Renal cortical epithelial cell (primary cell): ENCODE data around the gene FOXL3. TPM values are rescaled to one million over a fixed set of nuclear protein-coding genes. Genes with fewer than 3 reads are reported as not detected.

ENCODE experiments used
- DNase-seq: peaks from one replicate; pipeline ENCODE4 v3.0.0-alpha.2; 2011; ENCODE audit warnings: low read depth
- total RNA-seq: library from RNA; depleted of rRNA; stranded (reverse); fragments of >200 nt; gene quantifications from 2 replicates; pipeline ENCODE4 v1.2.3, GENCODE V29; 2014

The FOXL3 gene
- total RNA-seq, 1 donor from 2014 or later = not detected

DNA sequence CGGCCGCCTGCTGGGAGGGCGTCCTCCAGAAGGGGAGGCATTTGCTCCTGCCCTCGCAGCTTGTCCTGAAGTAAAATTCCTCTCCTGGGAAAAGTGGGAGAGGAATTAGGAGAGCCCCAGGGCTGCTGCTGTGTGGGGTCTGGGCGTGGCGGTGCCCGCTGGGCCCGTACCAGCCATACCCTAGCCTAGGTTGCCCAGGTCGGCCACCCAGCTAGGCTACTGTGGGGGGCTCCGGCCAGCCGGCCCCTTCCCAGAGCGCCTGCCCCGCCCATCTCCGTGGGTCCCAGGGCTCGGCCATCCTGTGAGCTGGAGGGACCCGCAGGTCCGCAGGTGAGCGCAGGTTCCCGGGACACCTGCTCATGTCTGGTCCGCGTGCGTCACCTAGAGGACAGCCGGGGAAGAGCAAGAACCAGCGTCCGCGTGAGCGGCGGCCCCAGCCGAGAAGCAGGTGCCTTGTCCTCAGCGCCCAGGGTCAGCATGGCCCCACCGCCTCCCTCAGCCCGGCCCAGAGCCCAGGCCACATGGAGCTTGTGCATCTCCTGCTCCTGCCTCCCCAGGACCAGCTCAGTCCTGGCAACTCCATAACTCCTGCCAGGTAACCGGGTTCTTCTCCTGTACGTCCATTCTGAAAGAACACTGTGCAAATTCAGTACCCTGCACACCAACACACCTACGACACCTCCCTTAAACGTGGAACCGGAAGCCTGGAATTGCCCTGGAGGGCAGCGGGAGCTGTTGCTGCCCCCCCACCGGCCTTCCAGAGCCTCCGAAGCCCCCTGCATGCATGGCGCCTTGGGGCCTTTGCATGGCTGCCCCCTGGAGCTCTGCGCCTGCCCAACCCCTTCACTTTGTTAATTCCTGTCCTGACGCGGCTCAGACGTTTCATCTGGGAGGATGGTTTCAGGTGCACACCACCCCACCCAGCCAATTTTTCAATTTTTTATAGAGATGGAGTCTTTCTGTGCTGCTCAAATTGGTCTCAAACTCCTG lies 22.8 kb upstream of the FOXL3 start:
- DNase-seq = no peak

DNA sequence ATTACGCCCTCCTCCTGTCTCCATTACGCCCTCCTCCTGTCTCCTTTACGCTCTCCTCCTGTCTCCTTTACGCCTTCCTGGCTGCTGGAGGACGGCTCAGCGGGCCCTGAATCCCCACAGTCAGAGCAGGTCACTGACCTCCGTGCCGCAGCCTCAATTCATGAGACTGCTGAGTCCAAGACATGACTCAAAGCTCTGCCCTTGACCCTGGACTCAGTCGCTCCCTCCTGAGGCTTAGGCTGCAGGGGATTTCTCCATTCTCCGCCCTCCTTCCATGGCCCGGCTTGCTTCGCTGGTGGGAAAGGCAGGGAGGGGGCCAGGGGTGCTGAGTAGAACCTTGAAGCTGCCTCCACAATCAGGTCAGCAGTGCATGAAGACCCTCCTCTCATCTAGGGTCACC lies 21.0 kb upstream of the FOXL3 start:
- DNase-seq = no peak

DNA sequence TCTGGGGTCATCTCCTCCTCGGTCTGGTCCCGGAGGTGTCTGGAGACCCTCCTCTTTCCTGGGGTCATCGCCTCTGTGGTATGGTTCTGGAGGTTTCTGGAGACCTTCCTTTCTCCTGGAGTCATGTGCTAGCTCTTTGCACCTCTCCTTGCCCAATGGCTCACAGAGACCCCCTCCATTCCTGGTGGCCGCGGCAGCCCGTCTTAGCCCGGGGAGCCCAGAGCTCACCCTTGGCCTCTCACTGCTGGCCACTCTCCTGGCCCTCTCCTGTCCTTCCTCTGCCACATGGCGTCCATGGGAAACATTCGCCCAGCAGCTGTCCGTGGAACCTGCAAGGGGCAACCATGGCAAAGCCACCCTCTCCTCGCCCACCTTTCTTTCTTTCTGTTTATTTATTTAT lies 20.2 kb upstream of the FOXL3 start:
- DNase-seq = no peak

DNA sequence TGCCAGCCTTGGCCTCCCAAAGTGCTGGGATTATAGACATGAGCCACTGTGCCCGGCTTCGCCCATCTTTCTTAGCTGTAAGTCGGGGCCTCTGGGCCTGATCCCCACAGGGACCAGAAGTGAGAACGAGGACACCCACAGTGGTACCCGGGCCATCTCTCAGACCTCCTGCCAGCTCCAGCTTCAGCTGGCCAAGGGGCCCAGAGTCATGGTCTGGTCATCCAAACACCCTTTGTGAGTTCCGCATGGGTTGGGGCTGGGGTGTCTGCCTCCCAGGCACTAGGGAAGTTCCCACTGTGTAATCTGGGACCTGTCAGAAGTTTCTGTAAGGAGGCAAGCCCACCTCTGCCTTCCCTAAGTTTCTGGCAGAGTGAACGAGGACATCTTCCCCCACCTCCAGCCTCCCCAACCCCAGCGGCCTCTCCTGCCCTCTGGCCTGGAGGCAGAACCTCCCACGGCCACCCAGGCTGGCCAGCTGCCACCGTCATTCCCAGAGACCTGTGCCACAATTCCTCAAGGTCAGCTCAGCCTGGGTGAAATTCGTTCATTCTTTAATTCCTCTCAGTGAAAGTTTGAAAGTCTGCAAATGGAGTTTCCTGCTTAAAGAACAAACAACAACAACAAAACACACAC lies 19.5 kb upstream of the FOXL3 start:
- DNase-seq = no peak

DNA sequence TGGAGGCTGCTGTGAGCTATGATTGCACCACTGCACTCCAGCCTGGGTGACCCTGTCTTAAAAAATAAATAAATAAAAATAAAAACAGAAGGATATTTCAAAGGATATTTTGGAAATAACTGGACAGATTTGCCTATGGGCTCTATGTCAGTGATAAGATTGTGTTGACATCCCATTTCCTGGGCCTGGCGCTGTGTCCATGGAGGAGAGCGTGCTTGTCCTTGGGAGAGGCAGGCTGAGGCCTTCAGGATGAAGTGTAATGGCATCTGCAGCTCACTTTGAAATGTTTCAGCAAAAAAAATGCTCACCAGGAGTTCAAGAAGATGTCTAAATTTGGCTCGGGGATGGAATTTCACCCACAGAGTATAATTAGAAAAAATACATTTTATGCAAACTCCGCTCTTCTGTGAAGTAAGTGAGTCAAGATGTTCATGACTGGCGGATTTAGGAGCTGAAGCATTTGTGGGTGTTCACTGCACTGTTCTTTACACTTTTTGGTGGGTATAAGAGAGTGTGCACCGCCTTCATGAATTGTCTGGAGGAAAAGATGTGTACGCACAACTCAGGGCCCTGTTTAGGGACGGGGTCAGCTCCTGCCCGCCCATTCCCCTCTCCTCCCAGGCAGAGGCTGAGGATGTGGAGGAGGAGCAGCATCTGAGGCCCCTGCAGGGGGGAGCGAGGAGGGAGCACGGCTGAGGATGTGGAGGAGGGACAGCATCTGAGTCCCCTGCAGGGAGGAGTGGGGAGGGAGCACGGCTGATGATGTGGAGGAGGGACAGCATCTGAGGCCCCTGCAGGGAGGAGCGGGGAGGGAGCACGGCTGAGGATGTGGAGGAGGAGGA lies 18.5 kb upstream of the FOXL3 start:
- DNase-seq = no peak

DNA sequence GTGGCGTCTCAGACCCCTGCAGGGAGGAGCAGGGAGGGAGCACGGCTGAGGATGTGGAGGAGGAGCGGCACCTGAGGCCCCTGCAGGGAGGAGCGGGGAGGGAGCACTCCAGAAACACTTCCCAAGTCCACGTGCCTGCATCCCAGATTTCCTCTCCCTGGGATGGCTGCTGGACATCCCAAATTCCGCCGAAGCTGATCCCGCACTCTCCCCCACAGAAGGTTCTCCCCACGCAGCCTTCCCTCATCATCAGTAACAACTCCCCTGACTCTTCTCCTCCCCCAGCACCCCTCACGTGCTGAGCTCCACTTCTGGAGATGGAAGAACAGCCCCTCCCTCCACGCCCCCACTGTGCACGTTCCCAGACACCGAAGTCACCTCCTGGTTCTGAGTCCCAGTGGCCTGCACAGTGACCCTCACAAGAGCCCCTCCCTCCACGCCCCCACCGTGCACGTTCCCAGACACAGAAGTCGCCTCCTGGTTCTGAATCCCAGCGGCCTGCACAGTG lies 17.8 kb upstream of the FOXL3 start:
- DNase-seq = no peak

DNA sequence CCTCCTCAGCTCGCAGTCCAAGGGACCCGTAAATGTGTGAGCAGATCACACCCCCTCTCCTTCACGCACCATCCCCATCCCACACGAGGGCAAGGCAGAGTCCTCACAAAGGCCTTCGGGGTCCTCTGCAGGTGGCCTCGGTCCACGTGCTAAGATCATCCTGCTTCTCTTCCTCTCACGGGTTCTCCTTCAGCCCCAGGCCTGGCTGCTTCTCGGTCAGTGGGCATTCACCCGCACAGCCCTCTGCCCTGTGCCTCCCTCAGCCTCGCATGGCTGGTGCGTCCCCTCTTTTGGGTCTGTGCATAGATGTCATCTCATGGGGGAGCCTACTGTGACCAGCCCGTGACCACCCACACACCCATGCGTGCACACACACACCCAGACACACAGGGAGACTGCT lies 17.3 kb upstream of the FOXL3 start:
- no peak for DNase-seq

DNA sequence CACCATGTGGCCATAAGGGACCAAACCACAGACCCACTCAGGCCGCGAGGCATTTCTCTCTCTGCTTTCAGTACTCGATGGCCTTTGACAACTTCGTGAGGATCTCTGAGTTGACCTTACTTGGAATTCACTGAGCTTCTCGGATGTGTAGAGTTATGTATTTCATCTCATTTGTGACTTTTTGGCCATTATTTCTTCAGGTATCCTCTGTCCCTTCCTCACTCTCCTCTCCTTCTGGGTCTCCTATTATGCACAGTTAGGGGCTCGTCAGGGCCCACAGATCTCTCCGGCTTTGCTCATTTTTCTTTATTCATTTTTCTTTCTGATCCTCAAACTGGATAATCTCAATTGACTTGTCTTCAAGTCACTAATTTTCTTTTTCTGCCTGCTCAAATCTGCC lies 16.6 kb upstream of the FOXL3 start:
- DNase-seq = no peak

DNA sequence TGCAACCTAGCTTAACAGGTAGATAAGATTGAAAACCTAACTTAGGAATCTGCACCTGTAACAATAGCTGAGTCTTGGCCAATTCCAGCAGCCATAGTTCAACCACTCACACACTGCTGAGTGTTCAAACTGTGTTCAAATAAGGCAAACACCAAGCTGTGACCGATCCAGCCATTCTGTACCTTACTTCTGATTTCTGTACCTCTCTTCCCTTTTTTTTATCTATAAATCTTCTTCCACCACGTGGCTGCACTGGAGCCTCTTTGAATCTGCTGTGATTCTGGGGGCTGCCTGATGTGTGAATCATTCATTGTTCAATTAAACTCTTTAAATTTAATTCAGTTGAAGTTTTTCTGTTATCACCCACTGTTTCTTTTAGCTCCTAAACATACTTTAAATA lies 15.7 kb upstream of the FOXL3 start:
- no peak for DNase-seq

DNA sequence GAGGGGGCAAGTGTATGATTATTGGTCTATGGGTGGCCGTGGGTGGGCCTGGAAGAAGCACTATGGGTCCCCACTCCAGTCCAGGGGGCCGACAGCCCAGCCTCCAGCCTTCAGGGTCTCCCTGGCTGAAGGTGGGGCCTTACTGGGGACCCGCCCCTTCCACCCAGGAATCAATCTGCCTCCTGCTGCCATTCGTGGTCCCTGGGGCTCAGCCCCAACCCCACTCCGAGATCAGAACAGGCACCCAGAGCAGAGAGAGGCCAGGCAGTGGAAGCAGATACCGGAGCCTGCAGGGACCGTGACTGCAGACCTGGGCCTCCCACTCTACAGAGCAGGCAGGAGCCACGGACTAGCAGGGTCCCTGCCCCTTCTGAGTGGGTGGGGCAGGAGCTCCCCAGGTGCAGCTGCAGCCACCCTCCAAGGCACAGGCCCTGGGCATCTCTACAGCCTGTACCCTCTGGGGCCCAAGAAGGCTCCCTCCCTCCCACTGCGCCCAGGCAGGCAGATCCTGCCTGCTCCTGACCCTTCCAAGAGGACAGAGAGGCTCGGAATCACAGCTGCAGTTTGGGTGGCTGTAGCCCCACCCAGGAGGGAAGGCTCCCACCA lies 13.6 kb upstream of the FOXL3 start:
- no peak for DNase-seq

DNA sequence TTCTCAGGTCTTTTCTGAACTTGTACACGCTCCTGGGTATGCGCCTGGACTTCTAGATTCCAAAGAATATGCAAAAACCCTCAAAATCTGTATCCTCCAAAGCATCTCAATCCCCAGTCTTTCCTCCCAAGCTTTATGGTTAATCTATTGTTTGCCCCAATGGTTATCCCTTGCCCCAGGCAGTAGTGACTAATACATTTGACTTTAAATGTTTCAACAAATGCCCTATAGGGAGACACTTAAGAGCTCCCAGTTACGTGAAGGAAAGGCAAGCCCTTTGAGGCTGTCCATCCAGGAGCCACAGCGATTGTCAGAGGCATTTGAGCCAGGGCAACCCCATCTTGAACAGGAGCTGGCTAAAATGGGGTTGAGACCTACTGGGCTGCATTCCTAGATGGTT lies 12.7 kb upstream of the FOXL3 start:
- no peak for DNase-seq

DNA sequence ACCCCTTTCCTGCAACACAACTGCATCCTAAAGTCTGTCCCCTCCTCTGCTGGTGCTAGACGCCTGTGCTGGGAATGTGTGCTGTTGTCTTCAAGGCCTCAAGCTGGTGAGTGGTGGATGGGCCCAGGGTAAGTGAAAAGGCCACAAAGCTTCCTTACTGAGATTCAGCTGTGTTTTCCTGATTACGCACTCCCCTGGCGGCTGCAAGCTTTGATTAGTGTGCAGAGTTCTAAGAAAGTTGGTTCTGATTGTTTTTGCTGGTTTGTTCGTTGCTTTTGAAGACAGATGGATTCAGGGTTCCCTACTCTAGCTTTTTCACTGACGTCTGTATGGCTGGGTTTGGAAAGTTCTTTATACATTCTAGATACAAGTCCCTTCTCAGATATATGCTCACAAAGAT lies 11.9 kb upstream of the FOXL3 start:
- DNase-seq = no peak

DNA sequence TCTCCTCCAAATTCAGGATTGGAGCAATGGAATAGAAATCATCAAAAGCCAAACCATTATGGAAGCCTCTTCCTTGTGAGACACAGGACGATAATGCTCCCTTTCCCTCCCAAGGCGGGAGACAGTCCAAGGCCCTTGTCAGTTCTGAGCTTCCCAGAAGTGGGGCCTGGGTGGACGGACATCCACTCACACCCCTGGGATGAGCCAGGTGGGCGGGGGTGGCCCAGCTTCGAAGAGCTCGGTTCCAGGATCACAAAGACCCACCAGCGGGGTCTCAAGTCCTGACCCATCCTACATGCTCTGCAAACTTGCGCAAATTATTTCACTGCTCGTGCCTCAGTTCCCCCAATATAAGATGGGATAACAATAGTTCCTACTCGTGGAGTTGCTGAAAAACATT lies 10.1 kb upstream of the FOXL3 start:
- no peak for DNase-seq

DNA sequence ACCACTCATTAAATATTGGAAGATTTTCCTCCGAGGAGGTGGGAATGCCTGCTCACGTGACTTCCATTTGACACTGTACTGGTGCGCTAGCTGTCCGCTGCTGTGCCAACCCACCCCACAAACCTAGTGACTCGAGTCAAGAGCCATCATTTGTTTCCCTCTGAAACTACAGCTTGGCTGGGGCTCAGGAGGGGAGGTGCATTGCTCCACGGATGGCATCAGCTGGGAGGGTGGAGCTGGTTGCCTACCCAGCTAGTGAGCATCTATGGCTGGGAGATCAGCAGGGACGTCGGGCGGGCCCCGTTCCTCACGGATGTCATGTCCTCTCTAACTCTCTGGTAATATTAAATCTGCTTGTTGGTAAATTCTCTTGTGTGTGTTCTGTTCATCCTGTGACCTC lies 9.5 kb upstream of the FOXL3 start:
- DNase-seq = no peak

DNA sequence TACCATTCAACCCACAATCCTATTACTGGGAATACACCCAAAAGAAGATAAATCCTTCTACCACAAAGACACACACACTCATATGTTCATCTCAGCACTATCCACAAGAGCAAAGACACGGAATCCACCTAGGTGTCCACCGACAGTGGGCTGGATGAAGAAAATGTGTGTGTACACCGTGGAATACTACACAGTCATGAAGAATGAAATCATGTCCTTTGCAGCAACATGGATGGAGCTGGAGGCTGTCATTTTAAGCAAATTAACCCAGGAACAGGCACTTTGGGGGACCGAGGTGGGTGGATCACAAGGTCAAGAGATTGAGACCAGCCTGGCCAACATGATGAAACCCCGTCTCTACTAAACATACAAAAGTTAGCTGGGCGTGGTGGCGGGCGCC lies 8.3 kb upstream of the FOXL3 start:
- DNase-seq = no peak

DNA sequence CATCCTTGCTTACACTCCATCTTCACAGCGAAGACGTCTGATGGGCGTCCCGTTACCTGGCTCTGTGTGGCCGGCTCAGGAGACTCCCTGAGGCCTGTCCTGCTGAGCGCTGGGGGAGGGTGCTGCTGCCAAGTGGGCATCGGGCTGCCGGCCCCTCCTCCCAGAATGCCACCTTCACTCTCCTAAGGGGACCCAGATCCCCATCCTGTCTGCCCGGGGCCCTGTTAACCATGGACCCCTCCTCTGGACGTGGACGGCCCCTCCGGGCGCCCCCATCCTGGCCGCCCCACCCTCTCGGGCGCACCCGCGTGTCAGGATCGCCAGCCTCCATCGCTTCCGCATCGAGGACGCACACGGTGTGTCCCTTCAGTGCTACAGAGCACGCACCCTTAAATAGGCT lies 7.3 kb upstream of the FOXL3 start:
- DNase-seq = no peak

DNA sequence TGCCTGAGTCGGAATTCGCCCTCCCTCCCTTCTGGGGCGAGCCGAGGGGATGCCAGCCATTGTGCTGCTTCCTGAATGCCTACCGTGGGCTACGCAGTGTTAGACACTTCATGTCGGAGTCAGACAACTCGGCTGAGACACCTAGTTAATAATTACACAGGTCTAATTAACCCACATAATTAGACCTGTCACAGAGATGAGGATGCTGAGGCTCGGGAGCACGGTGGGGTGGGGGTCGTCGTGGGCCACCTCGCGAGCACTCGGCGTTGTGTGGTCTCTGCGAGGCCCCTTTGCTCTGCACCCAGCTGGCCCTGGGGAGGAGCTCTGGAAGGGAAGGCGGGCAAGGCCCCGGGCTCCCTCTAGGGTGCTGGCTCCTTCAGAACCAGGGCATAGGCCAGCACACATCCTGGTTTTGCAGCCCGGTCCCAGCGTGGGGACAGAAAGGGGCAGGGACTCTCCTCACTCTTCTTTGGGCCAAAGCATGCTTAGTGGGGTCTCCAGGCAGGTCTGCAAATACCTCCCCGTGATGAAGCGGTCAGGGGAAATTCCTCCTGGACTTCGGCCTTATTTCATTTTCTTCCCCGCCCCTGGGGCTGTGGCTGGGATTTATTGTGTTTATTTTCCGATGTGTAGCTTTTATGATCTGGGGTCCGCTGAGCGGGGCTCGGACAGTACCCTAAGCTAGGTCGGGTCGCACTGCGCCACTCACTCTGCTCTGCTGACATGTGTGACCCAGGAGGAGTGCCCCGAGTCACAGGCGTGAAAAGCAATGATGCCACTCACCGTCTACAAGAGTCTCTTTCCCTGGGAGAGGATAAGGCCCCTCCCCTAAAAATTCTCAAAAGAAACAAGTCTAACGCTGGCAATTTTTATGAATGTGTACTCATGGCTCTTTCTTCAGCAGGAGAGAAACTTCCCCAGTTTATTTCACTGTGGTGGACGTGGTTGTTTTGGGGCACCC lies 4.9 kb upstream of the FOXL3 start:
- no peak for DNase-seq

DNA sequence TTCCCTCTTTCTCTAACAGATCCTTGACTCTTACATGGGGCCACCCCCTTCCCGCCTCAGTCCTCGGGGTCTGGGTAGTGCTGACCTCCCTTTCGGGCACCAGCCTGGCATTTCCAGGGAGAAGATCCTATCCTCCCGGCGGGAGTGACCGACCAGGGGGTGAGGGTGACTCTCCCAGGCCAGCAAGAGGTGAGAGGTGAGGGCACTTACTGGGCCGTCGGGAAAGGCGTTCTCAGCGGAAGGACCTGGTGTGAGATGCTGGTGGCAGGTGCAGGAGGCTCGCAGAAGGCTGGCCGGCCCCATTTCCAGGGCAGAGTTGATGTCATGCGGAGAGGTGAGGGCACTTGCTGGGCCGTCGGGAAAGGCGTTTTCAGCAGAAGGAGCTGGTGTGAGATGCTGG lies 4.2 kb upstream of the FOXL3 start:
- no peak for DNase-seq

DNA sequence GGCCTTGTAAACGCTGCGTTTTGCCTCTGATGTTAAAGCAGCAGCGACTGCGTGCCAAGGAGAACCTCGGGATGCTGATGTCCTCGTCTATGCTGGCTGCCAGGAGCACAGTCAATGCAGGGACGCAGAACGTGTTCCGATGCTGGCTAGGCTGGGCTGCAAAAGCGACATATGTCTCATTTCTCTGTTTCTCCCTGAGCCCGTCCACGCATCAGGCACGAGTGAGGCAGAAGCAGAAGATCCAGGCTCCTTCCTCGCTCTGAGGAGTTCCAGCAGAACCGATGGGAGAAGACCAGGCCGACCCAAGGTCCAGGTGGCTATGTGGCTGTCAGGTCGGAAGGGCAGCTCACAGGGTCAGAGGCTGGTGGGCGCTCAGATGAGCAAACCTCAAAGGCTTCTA lies 3.7 kb upstream of the FOXL3 start:
- DNase-seq = no peak

DNA sequence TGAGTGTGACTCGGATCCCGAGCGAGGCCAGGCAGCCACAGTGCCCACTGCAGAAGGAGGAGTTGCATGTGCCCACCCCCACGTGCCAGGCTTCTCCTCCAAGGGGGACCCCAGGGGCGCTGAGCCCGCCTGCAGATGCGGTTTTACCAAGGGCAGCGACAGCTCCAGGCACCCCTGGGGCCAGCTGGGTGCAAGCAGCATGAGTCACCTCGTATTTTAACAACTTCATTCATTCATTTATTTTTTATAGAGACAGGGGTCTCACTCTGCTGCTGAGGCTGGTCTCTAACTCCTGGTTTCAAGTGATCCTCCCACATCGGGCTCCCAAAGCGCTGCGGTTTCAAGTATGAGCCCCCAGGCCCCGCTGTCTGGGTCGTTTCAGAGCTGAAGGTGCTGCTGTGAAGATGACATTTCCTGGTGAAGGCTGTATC lies 1.3 kb upstream of the FOXL3 start:
- no peak for DNase-seq
